ENCODE results near the gene USP35.
"Not testable (repeated sequence)": the region's sequence is repeated elsewhere in the genome, so short reads cannot be mapped to it uniquely, and the experiment has no call there.

The USP35 gene

DNA sequence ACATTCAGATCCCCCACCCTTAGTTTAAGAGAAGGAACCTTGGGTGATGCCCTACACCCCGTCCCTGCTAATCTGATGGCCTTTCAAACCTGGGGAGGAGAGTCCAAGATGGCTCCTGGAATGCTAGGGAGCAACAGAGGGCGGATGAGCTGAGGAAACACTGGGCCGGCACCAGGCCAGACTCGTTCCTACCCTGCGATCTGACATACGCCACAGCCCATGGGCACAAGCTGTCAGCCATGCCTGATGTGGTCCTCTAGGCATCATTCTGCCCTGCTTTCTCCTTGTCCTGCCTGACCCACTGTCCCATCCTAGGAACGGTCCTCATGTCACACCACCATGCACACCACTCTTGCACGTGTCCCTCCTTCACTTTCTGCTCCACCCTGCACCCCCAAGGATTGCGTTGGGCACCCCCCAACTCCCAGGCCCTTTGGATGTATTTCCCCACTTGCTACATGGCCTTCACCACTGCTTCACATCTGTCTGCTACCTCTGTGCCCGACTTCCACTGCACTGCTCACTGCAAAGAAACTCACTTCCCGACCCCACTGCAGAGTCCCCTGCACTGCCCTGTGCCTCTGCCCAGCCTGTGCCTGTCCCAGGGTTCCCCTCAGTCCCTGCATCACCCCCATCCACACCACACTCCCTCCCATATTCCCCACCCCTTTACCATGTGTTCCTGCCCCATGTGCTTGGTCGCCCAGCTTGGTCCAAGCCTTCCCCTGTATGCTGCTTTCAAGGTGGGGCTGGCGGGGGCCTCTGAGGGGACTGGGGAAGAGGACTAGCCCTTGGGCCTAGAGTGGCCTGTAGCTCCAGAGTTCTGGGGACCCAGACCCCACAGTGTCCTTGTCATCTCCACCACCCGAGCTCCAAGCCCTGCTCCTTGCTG lies 29.2 kb downstream of the USP35 start:
- DNase-seq, result no peak

DNA sequence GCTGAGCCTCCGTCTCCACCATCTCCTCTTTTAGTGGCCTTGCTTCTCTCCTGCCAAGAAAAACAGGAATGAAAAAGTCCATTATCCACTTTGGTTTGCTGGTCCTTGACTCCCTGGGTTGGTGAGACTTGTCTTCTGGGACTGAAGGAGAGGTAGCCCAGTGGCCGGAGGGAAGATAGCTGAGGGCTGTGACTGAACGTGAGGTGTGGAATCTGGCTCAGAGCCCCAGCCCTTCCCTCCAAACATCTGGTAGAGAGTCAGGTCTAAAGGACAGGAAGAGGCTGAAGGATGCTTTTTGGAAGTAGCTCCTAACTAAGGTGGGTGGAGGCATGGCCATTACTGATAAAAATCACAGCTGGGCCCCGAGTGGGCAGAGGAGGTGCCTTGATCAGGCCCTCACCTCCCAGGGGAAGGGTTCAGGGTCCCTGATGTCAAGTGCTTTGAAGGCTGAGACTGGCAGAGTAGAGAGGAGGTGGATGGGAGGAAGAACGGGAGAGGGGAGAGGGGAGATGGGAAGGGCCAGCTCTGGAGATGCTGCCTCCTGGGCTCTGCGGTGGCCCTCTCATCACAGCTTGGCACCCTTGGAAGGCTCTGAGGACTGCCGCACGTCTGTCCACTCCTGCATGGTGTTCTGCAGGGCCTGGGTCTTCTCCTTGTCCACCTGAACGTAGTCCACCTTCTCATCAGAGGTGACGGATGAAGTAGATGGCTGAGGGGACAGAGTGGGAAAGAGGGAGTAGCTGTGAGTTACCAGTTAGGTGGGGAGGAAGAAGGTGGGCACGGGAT lies 30.2 kb downstream of the USP35 start:
- no peak for DNase-seq

DNA sequence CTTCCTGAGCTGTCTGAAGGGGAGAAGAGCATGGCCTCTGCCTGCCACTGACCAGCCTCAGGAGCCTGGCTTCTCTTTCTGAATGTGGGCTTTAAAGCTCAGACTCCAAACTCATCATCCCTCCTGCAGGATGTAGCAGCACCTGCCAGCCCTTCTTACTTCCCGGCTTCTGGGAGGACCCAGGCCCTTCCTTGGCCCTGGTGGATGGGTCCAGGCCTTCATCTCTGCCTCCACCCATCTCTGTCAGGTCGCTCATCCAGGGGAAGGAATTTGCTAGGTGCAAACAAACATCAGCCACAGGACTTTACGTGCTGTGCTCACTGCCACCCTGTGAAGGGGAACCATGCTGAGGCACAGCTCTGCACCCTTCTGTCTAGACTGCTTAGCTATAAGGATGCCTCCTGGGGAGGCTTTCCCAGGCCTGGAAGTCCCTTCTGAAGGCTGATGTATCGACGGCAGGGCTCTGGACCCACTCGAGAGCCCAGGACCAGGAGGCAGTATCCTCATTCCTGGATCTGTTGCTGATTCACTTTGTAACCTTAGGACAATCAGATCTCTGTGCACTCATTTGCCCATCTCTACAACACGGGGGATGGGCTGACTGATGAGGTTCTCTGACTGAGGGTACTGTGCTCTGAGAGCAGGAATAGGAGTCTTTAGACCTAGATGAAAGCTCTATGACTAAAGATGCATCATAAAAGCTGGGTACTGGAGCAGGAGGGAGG lies 30.9 kb downstream of the USP35 start:
- no peak for DNase-seq

DNA sequence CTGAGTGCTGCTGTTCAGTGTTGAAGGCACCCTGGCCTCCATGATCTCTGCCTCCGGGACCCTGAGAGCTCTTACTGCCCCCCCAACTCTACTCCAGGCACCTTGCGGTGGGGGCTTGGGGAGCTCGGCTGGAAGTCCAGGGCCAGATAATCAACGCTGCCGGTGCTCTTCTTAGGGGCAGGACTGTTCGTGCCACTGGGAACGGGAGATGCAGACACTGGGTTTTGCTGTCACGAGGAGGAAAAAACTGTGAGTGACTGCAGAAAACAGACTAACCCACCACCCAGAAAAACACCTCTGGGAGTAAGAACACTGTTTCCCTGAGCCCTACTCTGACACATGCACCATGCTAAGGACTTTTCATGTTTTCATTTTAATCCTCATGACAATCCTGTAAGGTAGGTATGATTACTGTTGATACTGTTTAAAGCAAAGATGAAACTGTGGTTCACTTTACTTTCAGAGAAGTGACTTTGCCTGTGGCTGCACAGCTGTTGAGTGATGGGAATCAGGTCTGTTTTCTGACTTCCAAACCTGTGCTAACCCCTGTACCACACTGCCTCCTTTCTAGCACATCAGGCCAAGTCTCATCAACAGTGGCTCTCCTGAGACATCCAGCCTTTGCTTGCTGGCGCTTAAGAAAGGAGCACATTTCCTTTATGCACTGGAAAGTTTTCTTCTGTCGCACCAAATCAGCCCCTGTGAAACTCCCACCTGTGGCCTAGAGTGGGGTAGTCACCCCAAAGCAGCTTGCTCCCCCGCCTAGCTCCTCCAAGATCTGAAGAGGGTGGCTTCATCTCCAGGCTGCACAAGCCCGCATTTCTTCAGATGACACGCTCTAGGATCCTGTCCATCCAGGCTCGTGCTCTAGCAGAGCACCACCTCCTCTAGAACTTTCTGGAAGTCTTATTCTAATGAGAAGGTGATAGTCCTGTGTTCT lies 31.8 kb downstream of the USP35 start:
- no peak for DNase-seq

DNA sequence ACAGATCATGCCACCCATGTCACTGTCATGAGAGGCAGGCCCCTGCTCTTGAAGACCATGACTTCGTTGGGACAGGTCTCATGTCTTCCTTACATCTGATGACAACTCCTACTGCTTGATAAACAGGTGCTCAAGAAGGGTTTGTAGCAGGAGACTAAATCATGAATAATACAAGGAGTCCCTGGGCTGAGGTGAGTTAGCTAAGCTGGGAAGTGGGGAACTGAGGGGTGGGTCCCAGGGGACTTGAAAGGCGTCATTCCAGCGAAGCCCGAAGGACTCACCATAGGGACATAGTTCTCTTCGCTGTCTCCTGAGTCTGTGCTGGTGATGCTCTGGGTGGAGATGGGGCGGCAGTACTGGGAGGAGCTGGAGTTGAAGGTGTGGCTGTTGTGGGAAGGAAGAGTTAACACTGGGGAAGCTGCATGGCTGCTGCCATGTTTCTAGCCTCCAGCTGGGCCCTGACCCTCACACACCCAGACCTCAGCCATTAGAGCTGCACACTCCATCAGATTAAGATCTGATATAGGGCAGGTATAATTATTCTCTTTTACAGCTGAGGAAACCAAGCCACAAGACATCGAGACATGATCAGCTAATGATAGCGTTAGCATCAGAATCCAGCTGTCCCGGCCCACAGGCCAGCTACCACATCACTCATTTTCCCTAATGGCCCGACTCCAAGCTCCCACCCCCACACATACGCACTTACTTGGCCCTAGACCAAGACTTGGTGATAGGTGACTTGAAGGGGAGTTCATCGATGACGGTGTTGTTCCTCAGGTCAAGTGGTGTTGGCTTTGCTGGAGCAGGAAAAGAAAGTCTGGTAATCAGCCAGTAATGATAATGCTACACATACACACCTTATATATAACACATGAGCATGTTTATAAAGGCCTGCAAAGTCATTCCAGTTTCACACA lies 32.9 kb downstream of the USP35 start:
- no peak for DNase-seq

DNA sequence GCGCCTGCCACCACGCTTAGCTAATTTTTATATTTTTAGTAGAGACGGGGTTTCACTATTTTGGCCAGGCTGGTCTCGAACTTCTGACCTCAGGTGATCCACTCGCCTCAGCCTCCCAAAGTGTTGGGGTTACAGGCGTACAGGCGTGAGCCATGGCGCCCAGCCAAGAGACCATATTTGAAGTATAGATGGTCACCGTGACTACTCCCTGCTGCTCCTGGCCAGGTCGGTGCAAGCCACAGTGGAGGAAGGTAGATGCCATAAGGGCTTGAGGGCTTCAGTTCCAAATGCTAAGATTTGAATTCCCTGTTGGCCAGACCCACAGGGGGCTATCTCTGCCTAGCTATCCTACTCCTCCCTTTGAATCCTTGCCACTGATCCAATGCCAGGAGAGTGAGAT lies 34.0 kb downstream of the USP35 start:
- DNase-seq, result not testable (repeated sequence)

DNA sequence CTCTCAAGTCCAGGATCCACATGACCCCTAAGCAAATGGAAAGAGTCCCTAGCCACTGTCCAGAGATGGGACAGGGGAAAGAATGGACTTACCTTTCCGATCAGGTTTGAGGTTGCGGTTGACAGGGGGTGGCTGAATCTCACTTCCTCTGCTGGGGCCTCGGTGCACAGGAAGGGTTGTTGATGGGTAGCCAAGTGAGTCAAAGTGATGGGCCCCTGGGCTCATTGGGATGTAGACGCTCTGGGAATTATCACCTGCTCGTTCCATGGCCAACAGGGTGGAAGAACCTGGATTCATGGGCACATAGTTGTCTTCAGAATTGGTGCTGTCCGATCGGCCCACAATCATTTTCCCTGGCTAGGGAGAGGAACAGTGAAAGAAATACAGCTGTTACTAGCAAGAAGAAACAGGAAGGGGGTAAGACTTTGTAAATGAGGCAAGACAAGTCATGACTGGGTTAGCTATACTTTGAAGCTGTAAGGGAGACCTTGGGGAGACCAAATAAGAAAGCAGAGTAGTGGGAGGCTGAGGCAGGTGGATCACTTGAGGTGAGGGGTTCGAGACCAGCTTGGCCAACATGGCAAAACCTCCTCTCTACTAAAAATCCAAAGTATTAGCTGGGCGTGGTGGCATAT lies 34.7 kb downstream of the USP35 start:
- no peak for DNase-seq

DNA sequence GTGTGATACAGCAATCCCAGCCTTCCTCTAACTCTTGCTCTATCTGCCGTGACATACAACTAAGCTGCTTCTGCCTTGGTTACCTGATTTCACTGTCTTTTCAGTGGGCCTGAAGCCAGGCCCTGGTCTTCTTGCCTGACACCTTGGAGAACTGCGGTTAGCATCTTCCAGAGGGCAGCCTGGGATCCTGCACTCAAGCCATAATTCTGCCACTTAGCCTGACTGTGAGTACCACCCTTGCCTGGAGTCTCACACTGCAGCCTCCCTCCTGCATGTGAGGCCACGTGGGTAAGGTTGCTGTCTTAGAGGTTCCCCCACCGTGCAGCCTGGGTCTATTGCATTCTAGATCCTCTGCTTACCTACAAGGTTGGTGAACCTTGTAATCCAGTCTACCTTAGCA lies 35.8 kb downstream of the USP35 start:
- DNase-seq, result no peak

DNA sequence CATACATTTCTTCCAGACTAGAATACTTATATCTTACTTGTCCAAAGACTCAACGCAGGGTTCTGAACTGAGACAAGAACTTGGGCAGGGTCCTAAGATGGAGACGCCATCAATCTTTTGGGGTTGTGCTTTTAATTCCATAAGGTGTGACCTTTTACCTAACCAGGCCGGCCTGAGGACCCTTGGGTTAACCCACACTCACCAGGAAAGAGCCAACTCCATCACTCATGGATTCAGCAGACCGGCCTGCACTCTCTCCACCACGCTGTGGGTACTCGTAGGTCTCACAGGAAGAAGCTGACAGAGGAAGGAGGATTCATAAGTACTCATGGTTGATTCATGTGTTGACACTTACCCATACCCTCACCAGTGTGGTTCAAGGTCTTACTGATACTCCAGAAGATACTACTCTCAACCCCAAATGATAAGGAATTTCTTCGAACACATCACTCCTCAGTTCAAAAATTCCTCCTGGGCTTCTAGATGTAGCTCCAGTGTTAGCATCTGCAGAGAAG lies 36.2 kb downstream of the USP35 start:
- DNase-seq, result no peak

DNA sequence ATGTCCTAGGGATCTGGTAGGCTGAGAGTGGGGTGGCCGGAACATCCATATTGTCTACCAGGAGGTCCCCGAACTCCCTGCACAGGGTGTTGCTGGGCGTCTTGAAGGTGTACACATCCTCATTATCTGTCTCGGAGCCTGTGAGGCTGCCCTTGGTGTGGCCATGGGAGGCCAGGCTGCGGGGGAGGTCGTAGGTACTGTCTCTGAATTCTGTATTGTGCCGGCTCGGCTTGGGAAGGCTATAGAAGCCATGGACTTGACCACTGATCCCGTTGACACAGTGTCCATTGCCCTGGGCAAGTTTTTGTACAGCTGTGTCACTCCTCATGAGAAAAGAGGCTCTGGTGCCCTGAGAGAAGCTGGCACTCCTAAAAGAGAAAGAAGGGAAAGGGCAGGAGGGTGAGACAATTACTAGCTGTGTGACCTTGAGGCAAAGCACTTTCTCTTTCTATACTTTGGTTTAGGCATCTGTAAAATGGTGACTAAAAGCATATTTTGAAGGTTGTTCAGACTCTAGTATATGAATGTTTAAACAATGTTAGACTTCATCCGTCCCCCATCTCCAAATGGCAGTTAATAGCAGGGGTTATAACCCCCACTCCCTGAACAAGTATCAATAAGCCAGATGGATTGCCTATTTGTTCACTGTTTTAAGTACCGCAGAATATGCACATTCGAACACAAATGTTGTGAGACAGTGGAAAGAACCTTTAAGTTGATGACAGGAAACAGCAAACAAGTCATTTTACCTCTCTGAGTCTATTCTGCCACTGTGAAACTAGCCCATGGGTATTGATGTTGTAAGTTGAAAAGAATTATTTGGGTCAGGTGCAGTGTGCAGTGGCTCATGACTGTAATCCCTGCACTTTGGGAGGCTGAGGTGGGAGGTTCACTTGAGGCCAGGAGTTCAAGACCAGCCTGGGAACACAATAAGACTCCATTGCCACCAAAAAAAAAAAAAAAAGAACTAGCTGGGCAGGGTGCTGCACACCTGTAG lies 38.3 kb downstream of the USP35 start:
- DNase-seq, result no peak

DNA sequence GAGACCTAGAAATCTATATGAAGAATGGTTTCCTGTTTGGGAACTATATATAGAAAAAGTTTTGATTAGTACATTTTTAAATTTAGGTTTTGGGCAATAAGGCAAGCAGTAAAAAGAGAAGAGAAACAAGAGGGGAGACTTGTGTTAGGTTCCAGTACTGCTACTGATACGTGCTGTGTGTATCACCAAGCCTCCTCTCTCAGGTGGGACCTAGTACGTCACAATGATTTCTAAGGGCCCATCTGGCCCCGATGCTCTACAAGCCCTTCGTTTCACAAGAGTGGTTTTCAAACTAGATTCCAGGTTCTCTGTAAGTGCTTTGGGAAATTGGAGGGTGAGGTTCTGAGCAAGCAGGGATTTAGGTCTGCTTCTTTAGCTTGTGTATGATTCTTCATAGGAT lies 39.2 kb downstream of the USP35 start:
- DNase-seq, result no peak

DNA sequence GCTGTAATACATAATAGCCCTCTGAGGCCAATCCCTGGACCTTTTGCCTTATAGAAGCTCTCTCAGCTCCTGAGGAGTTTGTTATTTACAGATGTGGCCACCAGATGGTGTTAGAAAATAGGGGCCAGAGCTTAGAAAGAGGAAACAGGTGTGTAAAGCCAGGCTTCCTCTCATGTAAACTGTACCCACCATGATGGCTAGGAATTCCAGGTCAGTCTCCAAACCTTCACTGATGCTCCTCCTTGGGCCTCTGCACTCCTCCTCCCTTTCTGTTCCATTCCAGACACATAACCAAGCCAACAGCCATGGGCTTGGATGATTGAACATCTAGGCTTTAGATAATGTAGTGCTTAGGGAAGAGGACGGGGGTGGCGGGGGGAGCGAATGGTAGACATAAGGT lies 39.7 kb downstream of the USP35 start:
- no peak for DNase-seq

DNA sequence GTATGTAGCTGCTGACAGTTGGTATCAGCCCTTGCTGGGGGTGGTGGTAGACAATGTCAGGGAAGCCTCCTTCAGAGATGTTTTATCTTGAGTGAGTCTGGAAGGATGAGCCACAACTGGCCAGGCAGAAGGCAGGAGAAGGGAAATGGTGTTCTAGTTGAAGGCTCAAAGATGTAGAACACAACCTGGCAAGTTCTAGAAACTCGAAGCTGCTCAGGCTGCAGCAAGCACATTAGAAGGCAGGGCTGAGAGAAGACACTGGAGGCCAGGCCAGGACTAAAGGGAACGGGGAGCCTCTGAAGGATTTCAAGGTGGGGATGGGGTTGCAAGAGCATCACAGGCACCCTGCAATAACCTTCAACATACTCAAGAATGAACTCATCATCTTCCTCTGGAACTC lies 40.4 kb downstream of the USP35 start:
- DNase-seq, result no peak

DNA sequence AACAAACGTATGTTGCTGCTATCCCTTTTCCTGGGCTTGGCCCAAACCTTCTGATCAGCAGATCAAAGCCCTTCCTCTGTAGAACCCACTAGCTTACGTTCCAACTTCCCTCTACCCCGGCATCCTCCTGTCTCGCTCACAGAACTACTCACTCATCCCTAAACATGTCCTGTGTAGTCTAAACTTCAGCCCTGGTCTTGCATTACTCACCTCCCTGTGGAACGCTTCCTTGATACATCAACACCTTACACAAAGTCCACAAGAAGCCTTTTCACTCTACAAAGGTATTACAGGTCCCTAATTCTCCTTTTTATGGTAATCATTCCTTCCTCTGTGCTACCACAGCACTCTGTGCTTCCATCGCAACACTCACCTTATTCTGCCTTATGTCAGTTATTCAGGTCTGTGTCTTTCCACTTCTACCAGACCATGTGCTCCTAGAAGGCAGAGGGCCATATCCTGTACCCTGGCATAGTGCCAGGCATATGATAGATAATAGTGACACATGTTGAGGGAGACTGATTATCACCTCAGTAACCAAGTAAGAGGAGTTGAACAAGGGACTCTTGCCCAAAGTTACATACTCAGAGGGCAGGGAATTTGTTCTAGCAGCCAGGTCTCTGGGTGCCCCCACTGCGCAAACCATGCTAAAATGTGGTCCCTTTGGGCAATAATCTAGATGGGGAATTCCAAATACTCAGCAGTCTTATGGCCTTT lies 41.6 kb downstream of the USP35 start:
- DNase-seq, result no peak

DNA sequence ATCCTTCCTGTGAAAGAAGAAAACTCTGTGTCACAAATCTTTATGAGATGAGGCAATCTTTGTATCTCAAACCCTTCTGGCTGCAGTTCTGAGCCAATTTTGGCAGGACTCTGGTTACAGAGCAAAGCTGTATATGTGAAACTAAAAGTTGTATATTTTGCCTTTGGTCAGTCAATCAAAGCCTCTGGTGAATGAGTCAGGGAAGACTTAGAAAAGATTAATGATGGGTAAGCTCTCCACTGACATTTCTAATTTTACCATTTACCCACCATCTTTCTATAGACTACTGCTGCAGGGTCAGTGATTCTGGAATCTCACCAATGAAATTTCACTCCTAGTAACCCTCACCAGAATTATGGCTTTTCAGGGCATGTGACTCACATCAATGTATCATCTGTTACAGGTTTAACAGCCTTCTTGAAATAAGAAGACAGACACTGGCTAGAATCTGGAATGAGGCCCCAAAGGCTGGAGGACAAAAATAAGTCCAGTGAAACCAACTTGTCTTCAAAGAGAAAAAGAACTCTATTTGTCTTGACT lies 43.3 kb downstream of the USP35 start:
- DNase-seq, result peak; percentile 22

DNA sequence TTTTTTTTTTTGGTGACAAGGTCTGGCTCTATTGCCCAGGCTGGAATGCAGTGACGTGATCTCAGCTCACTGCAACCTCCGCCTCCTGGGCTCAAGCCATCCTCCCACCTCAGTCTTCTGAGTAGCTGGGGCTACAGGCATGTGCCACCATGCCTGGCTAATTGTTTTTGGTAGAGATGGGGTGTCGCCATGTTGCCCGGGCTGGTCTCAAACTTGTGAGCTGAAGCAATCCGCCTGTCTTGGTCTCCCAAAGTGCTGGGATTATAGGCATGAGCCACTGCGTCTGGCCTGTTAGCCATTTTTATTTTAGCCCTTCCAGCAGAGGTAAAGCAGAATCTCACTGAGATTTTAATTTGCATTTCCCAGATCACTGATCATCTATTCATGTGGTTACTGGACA lies 44.3 kb downstream of the USP35 start:
- DNase-seq, result not testable (repeated sequence)

DNA sequence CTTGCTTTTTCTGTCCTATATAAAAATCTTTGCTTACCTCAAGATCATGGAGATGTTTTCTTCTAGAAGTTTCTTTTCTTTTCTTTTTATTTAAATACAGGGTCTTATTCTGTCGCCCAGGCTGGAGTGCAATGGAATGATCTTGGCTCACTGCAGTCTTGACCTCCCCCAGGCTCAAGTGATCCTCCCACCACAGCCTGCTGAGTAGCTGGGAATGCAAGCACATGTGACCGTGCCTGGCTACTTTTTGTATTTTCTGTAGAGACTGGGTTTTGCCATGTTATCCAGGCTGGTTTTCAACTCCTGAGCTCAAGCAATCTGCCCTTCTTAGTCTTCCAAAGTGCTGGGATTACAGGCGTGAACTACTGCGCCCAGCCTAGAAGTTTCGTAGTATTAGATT lies 45.3 kb downstream of the USP35 start:
- DNase-seq, result no peak

Measured in NCI-H446 treated with DMSO at 0.1 percent for 48 hours (cell line).